Upper lobe of left lung (tissue), 6 donors: ENCODE results near the gene RDH12. TPM values are rescaled to one million over a fixed set of nuclear protein-coding genes. Genes with fewer than 3 reads are reported as not detected.
"Not testable (repeated sequence)": the region's sequence is repeated elsewhere in the genome, so short reads cannot be mapped to it uniquely, and the experiment has no call there.

Experiments used
- ATAC-seq, 2 donors: fragments of 200-7000 bp; cut with Tn5 transposase; one replicate each; pipeline ENCODE4 v1.9.1; 2022; ENCODE audit warnings: mild to moderate bottlenecking in 2 of 2, moderate library complexity in 2 of 2; ENCODE audit not compliant: low FRiP score in 2 of 2
- DNase-seq, 2 donors: peaks; one replicate each; pipeline ENCODE4 v3.0.0-alpha.2; 2019 to 2020
- H3K27ac ChIP-seq, 4 donors: fragments of 200-600 bp; sonication (generic); one replicate each; pipeline ENCODE4 v1.5.1; 2016 to 2019
- H3K27me3 ChIP-seq, 4 donors: fragments of 200-600 bp; sonication (generic); one replicate each; pipeline ENCODE4 v1.5.1; 2017 to 2019
- H3K36me3 ChIP-seq, 4 donors: fragments of 200-600 bp; sonication (generic); one replicate each; pipeline ENCODE4 v1.5.1; 2016 to 2019
- H3K4me1 ChIP-seq, 4 donors: fragments of 200-600 bp; sonication (generic); one replicate each; pipeline ENCODE4 v1.5.1; 2018 to 2019
- H3K4me3 ChIP-seq, 4 donors: fragments of 200-600 bp; sonication (generic); one replicate each; pipeline ENCODE4 v1.5.1; 2017 to 2019; ENCODE audit warnings: mild to moderate bottlenecking in 2 of 4, moderate library complexity in 1 of 4
- H3K9me3 ChIP-seq, 4 donors: fragments of 200-600 bp; sonication (generic); one replicate each; pipeline ENCODE4 v1.5.1; 2018 to 2019
- CTCF ChIP-seq, 6 experiments: fragments of 450-650 bp in 4 of 6; fragments of 200-600 bp in 2 of 6; sonication (generic) in 2 of 6; IDR thresholded peaks; one replicate each; pipeline ENCODE4 v1.5.1; 2016 to 2019; ENCODE audit warnings: antibody characterized with exemption in 6 of 6
- EP300 ChIP-seq, 4 donors: sonication (generic); formaldehyde crosslinking; IDR thresholded peaks; one replicate each; pipeline ENCODE4 v1.5.1; 2017; ENCODE audit warnings: antibody characterized with exemption in 4 of 4, control low read depth in 2 of 4
- POLR2A ChIP-seq, 4 donors: fragments of 450-650 bp; IDR thresholded peaks; one replicate each; pipeline ENCODE4 v1.5.1; 2016 to 2017; ENCODE audit warnings: antibody characterized with exemption in 4 of 4, mild to moderate bottlenecking in 2 of 4
- POLR2AphosphoS5 ChIP-seq, 2 donors: sonication (generic); formaldehyde crosslinking; IDR thresholded peaks; one replicate each; pipeline ENCODE4 v1.5.1; 2017; ENCODE audit warnings: antibody characterized with exemption in 2 of 2
- WGBS, 2 donors: methylation state at CpG; one replicate each; pipeline ENCODE4 v1.1.5; 2017 to 2018; 5-methylcytosine and 5-hydroxymethylcytosine counted together
- total RNA-seq, 6 donors: library from RNA; depleted of rRNA in 4 of 6; stranded (reverse); fragments of >200 nt in 4 of 6; gene quantifications; one replicate each; pipeline versions ENCODE4 v1.1.0 to v1.2.1, GENCODE V29; 2016 to 2021
- donor health status: DM: no; HTN: no; CAD: no; lungs with moderate emphysema.
- donor health status: DM: no; HTN: yes; CAD: no; lungs with severe emphysema.

Gene RDH12
- total RNA-seq, 6 donors from 2014 or later: 0.17 to 0.40 (median 0.39) TPM; not detected in 3

GRCh38 chr14:67698179-67698578 lies 3.5 kb upstream of the RDH12 start:
- Histone ChIP-seq H3K4me1 (peaks cover 5 to 15% (median 9%) of the 10 kb centered on the region in 4 donors), H3K27ac (no peak overlapping the region), H3K27me3 (no peaks in the 10 kb centered on the region), H3K4me3 (no peak overlapping the region), H3K9me3 (no peaks in the 10 kb centered on the region), H3K36me3 (no peaks in the 10 kb centered on the region)
- 63 to 73% methylated on average over 1 of the region's 1 CpG for WGBS, 2 donors
- DNase-seq: no peak
- TF ChIP-seq CTCF (IDR thresholded peaks at IDR 0.05): no peak
- no peak for TF ChIP-seq POLR2A (IDR thresholded peaks at IDR 0.05)
- no peak for ATAC-seq

- Histone ChIP-seq H3K4me3 (no peak overlapping the region), H3K27ac (no peak overlapping the region), H3K36me3 (no peaks in the 10 kb centered on the region), H3K27me3 (no peaks in the 10 kb centered on the region), H3K9me3 (no peaks in the 10 kb centered on the region), H3K4me1 (peaks cover 0 to 15% (median 2%) of the 10 kb centered on the region in 4 donors)
- 26 to 31% methylated on average over 3 of the region's 3 CpGs for WGBS, 2 donors
- TF ChIP-seq EP300 (IDR thresholded peaks at IDR 0.05): no peak
- no peak for TF ChIP-seq POLR2A (IDR thresholded peaks at IDR 0.05)
- DNase-seq: no peak
- ATAC-seq: no peak
These were observed 2.3 kb downstream of the RDH12 start for GRCh38 chr14:67703997-67704396.

- H3K36me3 ChIP-seq: no peaks in the 10 kb centered on the region
- 0 to 1% methylated on average over 3 of the region's 3 CpGs for WGBS, 2 donors
These were observed 2.9 kb downstream of the RDH12 start for GRCh38 chr14:67704484-67705089.

GRCh38 chr14:67705211-67705610 lies 3.5 kb downstream of the RDH12 start:
- WGBS, 2 donors: 60 to 72% methylated on average over 3 of the region's 3 CpGs
- peaks cover 0 to 4% (median 0%) of the 10 kb centered on the region in 4 donors for H3K9me3 ChIP-seq
- H3K27me3 ChIP-seq: no peaks in the 10 kb centered on the region
- ATAC-seq (no peak), DNase-seq (no peak)
- no peak for TF ChIP-seq EP300 (IDR thresholded peaks at IDR 0.05)
- TF ChIP-seq POLR2AphosphoS5 (IDR thresholded peaks at IDR 0.05): no peak
- TF ChIP-seq CTCF (IDR thresholded peaks at IDR 0.05): no peak
- TF ChIP-seq POLR2A (IDR thresholded peaks at IDR 0.05): no peak
- H3K36me3 ChIP-seq: no peaks in the 10 kb centered on the region
- H3K4me1 ChIP-seq: peaks cover 0 to 15% (median 2%) of the 10 kb centered on the region in 4 donors
- H3K27ac ChIP-seq: no peak overlapping the region
- H3K4me3 ChIP-seq: no peak overlapping the region

More at GRCh38 chr14:67704484-67705089, 2.9 kb downstream of the RDH12 start:
- no peak overlapping the region for H3K4me3 ChIP-seq
- TF ChIP-seq CTCF (IDR thresholded peaks at IDR 0.05) (peak; percentile 38 to 77 (median 60)), POLR2AphosphoS5 (IDR thresholded peaks at IDR 0.05) (no peak)
- H3K4me1 ChIP-seq: peaks cover 0 to 15% (median 2%) of the 10 kb centered on the region in 4 donors
- peak; percentile 74 to 84 for ATAC-seq
- no peak overlapping the region for H3K27ac ChIP-seq
- no peak for DNase-seq
- H3K27me3 ChIP-seq: no peaks in the 10 kb centered on the region
- H3K9me3 ChIP-seq: no peaks in the 10 kb centered on the region

GRCh38 chr14:67709346-67709745 lies 7.7 kb downstream of the RDH12 start:
- H3K27ac ChIP-seq, ATAC-seq, H3K27me3 ChIP-seq, H3K4me1 ChIP-seq, DNase-seq, H3K4me3 ChIP-seq, H3K9me3 ChIP-seq, H3K36me3 ChIP-seq: not testable (repeated sequence)

GRCh38 chr14:67709796-67710195 lies 8.1 kb downstream of the RDH12 start:
- not testable (repeated sequence) for H3K27me3 ChIP-seq, ATAC-seq, H3K9me3 ChIP-seq, H3K4me3 ChIP-seq, H3K36me3 ChIP-seq, DNase-seq, H3K4me1 ChIP-seq, H3K27ac ChIP-seq
- 57 to 74% methylated on average over 1 of the region's 1 CpG for WGBS, 2 donors
